ENCODE data around the gene HOXA7. TPM values are rescaled to one million over a fixed set of nuclear protein-coding genes. Genes with fewer than 3 reads are reported as not detected.

Gene HOXA7
- total and polyA plus RNA-seq, 2 of the 8 experiments (the other 6 are each of a cell fraction or from before 2014, with no cell fraction given) = 0.03 TPM; not detected in 1

DNA sequence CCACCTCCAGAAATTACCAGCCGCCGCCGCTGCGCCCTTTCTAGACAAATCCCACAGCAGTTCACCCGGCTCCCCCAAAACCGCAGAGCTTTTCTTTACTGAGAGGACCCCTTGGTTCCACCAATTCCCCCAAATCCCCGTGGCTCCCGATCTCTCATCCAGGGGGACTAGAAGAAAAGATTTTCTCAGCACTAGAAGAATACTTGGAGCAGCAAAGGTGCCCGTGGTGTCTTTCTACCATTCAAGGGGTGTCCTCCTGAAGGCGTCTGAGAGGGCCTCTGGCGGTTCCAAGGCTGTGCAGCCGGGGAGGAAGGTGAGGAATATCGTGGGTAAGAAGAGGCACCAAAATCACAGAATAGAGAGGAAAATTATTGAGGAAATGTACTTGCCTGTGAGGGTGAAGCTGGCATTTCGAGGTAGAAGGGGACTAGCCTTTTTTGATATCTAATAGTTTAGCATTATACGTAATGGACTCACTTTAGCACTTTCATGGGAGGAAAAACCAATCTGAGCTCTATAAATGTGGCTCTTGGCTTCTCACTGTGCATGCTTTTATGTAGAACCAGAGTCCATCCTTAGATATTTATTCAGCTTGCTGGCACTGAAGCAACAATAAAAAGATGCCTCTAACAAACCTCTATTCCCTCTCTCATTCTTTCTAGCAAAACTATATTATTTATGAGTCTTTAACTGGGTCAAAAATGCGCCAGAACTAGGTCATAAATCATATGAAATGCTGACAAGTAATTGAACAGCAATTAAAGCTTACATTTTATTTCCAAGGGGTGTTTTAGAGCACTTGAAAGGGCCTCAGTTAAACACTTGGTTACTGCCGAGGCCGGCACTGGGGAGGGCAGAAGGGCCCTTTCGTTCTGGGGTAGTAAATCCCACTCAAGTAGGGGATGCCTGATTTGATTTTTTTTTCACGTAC, 40.2 kb downstream of the HOXA7 start (continued):
- TF ChIP-seq RBBP5 (IDR thresholded peaks at IDR 0.05; ENCODE audit: borderline replicate concordance, low read depth, low read length) = no peak
- no peak for TF ChIP-seq POLR2A (IDR thresholded peaks at IDR 0.05; ENCODE audit: control extremely low read depth in 1 of 2, low read depth in 2 of 2, low read length in 2 of 2)
- TF ChIP-seq CBX8 (IDR thresholded peaks at IDR 0.05; ENCODE audit: borderline replicate concordance, low read depth, low read length) = peak; percentile 18
- no peak for TF ChIP-seq CREB1 (IDR thresholded peaks at IDR 0.05)
- no peak for TF ChIP-seq JUND (IDR thresholded peaks at IDR 0.05; ENCODE audit: low read length)
- TF ChIP-seq MAFK (IDR thresholded peaks at IDR 0.05; ENCODE audit: low read depth, low read length) = no peak

Measured in H1 (cell line).